NCI-H128 (cell line): ENCODE data around the gene SKIC8.
"Not testable (repeated sequence)": the region's sequence is repeated elsewhere in the genome, so short reads cannot be mapped to it uniquely, and the experiment has no call there.

ENCODE experiments used
- DNase-seq: peaks from one replicate; lab custom pipeline; 2025; ENCODE audit not compliant: unreplicated experiment; lab: John Stamatoyannopoulos, UW

Gene SKIC8

DNA sequence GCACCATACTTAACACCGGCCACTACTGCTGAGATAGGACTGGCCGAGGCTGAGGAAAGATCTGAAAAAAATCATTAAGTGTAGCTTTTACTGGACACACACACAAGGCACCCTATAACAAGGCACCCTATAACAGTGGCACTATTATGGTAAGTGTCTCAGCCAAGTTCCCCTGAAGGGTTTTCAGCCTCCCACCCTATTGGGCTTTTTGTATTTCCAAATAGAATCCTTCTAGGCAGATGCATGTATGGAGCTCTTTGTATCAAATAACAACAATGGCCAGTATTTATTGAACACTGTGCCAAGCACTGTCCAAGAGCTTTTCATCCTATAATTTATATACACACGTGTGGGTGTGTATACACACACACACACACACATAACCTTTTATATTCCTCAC lies 41.7 kb downstream of the SKIC8 start:
- DNase-seq: no peak

- no peak for DNase-seq
These were observed 43.4 kb downstream of the SKIC8 start for GRCh38 chr15:78256044-78256437.

DNA sequence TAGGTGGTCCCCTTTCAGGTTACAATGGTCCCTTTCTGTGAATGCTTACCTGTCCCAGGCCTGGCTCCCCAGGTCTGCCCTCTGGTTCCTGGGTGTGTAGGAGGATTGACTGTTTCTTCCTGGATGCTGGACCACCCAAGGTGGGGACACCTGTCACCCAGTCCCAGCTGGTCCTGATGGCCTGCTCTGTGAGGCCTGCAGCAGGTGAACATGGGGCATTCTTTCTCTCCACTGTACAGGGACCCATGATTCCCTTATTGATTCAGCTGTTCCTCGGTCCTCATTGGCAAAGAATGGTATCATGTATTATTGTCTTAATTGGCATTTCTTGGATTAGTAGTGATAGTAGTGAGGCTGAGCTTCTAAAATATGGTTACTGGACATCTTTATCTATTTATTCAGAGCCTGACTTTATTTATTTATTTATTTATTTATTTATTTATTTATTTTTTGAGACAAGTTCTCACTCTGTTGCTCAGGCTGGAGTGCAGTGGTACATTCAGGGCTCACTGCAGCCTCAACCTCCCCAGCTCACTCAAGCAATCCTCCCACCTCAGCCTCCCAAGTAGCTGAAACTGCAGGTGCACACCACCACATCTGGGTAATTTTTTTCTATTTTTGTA lies 43.9 kb downstream of the SKIC8 start:
- no peak for DNase-seq

GRCh38 chr15:78251136-78251535 lies 48.3 kb downstream of the SKIC8 start:
- no peak for DNase-seq

- DNase-seq: no peak
These were observed 50.3 kb downstream of the SKIC8 start for GRCh38 chr15:78249131-78249530.

- no peak for DNase-seq
These were observed 51.5 kb downstream of the SKIC8 start for GRCh38 chr15:78247911-78248310.

- not testable (repeated sequence) for DNase-seq
These were observed 53.3 kb downstream of the SKIC8 start for GRCh38 chr15:78245976-78246620.

DNA sequence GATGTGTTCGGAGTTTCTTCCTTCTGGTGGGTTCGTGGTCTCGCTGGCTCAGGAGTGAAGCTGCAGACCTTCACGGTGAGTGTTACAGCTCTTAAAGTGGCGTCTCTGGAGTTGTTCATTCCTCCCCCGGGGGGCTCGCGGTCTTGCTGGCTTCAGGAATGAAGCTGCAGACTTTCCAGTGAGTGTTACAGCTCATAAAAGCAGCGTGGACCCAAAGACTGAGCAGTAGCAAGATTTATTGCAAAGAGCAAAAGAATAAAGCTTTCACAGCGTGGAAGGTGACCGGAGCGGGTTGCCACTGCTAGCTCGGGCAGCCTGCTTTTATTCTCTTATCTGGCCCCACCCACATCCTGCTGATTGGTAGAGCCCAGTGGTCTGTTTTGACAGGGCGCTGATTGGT lies 54.0 kb downstream of the SKIC8 start:
- not testable (repeated sequence) for DNase-seq

DNA sequence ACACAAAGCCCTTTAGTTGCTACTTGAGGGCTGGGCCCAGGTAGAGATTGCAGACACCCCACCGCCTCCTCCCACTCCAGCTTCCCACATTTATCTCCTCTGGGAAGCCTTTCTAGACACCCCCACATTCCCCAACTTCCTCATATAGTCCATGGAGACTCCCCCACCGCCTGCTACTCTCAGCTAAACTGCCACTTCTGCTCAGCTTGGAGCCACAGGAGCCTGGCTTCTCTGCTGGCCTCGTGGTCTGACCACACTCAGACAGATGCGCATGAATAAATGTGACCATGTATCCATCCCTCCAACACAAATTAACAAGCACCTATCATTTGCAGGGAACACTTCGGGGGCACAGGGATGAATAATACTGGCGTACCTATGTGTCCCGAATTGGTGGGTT lies 54.5 kb downstream of the SKIC8 start:
- DNase-seq: no peak

DNA sequence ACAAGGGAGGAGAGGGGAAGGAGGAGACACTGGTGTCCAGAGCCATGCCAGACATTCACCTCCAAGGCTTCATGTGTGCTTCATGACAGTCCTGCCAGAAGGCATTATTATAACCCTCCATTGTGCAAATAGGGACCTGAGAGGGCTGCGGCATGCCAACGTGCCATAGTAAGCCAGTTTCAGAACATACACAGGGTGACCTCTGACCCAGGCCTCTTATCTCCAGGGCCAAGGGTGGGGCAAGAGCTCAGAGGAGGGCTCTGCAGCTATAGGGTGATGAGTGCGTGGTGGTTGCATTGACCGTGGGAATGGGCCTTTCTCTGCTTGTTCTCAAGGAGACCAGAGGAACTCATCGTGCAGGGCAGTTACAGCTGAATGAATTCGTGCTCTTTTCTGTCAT lies 55.3 kb downstream of the SKIC8 start:
- no peak for DNase-seq

- no peak for DNase-seq
These were observed 55.9 kb downstream of the SKIC8 start for GRCh38 chr15:78243491-78243941.

DNA sequence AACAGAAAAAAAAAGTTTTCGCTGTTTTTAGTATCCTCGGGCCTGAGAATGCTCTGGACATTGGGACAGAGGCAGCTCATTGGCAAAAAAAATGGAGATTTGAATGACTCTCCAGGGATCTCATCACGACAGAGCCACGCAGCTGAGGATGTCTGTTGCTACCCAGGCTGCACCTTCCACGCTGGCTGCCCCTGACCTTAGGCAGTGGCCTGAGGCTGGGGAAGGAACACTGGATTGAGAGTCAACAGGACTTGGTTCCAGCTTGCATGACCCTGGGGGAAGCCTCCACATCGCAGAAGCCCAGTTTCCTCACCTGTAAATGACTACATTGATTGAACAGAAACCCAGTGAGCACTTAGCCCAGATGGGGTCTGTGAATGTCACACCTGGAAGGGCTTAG lies 56.4 kb downstream of the SKIC8 start:
- DNase-seq: no peak

GRCh38 chr15:78242128-78242527 lies 57.3 kb downstream of the SKIC8 start:
- DNase-seq: no peak

- peak; percentile 18 for DNase-seq
These were observed 58.4 kb downstream of the SKIC8 start for GRCh38 chr15:78241017-78241416.

DNA sequence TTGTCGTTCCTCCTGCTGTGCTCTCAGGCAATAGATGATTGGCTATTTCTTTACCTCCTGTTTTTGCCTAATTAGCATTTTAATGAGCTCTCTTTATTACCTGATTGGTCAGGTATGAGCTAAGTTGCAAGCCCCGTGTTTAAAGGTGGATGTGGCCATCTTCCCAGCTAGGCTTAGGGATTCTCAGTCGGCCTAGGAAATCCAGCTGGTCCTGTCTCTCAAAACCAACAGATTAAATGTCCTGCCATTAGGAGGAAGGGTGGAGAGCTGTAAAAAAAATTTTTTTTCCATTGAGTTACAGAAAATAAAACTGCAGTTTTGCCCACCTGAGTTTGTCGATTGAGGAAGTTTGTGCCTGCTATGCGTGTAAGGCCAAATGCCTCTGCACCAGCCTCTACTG lies 59.6 kb downstream of the SKIC8 start:
- DNase-seq: no peak

GRCh38 chr15:78237146-78237545 lies 62.3 kb downstream of the SKIC8 start:
- DNase-seq: no peak

DNA sequence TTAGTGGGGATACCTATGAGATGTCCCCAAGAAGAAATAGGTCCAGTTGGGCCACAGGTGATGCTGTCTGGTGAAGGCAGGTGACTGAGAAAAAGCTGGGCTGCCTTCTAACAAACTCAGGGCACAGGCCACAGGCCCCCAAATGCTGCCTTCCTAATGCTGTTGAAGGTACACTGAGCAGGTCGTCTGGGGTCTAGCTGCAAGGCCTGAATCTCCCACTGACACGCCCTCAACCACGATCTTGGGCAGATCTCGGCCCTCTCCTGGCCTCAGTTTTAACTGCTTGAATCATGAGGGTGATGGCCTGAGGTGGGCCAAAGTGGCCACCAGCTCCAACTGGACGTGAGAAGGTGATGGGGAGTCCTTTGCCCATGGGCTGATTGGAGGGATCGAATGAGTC lies 62.9 kb downstream of the SKIC8 start:
- DNase-seq: no peak

DNA sequence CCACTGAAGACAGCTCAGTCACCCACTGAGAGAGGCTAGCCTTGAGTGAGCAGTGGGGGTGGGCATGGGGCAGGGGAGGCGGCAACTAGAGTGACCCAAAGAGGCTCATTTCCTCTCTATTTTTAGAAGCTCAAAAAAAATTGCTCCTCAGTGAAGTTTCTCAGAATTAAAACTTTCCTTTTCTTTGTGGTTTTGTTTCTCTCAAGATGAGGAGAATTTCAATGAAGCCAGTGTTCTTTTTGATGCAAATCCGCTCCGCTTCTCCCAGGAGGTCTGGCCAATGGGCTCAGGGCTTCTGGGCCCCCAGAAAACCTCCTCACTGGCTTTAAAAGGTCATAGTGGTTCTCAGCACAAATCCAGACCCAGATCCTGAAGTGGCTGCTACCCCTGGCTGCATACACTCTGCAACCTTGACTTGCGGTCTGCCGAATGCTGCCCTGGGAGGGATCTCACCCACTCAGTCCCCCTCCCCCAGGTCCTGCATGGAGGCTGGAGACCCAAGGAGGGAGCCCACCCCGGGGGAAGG lies 64.8 kb downstream of the SKIC8 start, which contains the start of gene ACSBG1:
TSS of gene ACSBG1 (minus strand) at position 51 of the 526 bp plus-strand sequence. CDS start 64 bp downstream, outside the sequence.
- DNase-seq: no peak

- DNase-seq: no peak
These were observed 65.9 kb downstream of the SKIC8 start for GRCh38 chr15:78233496-78233895.
